ENCODE measurements around the gene RNU6-7. TPM values are rescaled to one million over a fixed set of nuclear protein-coding genes. Genes with fewer than 3 reads are reported as not detected.

Gene RNU6-7
- total RNA-seq, 3 donors from 2014 or later (not counting 1 experiment from before 2014, with no cell fraction given): not detected

- Histone ChIP-seq H3K4me3 (ENCODE audit: low read length) (no peak overlapping the region), H3K9me3 (ENCODE audit: control insufficient read depth, insufficient read depth, low read length) (no peaks in the 10 kb centered on the region), H3K27me3 (ENCODE audit: control insufficient read depth, insufficient read depth, low read length) (no peaks in the 10 kb centered on the region), H3K27ac (ENCODE audit: low read length) (no peak overlapping the region), H3K4me1 (ENCODE audit: control insufficient read depth, insufficient read depth, low read length) (peaks cover 19% of the 10 kb centered on the region), H3K36me3 (ENCODE audit: control insufficient read depth, insufficient read depth, low read length) (no peaks in the 10 kb centered on the region)
- Mint-ChIP-seq H3K4me1 (peaks cover 22 to 25% of the 10 kb centered on the region in 2 donors), H3K27ac (no peak overlapping the region), H3K36me3 (no peaks in the 10 kb centered on the region), H3K27me3 (ENCODE audit: low read depth in 2 of 2) (peaks cover 9 to 10% of the 10 kb centered on the region in 2 donors), H3K9me3 (no peaks in the 10 kb centered on the region), H3K4me3 (no peak overlapping the region)
- no peak for ATAC-seq
- no peak for DNase-seq
- TF ChIP-seq, protein P1, sequence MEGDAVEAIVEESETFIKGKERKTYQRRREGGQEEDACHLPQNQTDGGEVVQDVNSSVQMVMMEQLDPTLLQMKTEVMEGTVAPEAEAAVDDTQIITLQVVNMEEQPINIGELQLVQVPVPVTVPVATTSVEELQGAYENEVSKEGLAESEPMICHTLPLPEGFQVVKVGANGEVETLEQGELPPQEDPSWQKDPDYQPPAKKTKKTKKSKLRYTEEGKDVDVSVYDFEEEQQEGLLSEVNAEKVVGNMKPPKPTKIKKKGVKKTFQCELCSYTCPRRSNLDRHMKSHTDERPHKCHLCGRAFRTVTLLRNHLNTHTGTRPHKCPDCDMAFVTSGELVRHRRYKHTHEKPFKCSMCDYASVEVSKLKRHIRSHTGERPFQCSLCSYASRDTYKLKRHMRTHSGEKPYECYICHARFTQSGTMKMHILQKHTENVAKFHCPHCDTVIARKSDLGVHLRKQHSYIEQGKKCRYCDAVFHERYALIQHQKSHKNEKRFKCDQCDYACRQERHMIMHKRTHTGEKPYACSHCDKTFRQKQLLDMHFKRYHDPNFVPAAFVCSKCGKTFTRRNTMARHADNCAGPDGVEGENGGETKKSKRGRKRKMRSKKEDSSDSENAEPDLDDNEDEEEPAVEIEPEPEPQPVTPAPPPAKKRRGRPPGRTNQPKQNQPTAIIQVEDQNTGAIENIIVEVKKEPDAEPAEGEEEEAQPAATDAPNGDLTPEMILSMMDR (IDR thresholded peaks at IDR 0.05): no peak
- intact Hi-C loops (cut with micrococcal nuclease): no loop called here
- 80% methylated on average over 1 of the region's 1 CpG for WGBS (ENCODE audit: insufficient coverage)
Measured at GRCh38 chr14:32197919-32198318, 3.9 kb upstream of the RNU6-7 start.

- Mint-ChIP-seq H3K4me1 (peaks cover 36 to 41% of the 10 kb centered on the region in 2 donors), H3K9me3 (no peaks in the 10 kb centered on the region), H3K4me3 (peak overlapping the region; percentile 89), H3K27ac (peak overlapping the region in 1 of 2 donors; percentile 92), H3K36me3 (no peaks in the 10 kb centered on the region), H3K27me3 (ENCODE audit: low read depth in 2 of 2) (peaks cover 10 to 16% of the 10 kb centered on the region in 2 donors)
- DNase-seq: no peak
- Histone ChIP-seq H3K9me3 (ENCODE audit: control insufficient read depth, insufficient read depth, low read length) (no peaks in the 10 kb centered on the region), H3K4me3 (ENCODE audit: low read length) (peak overlapping the region; percentile 87), H3K36me3 (ENCODE audit: control insufficient read depth, insufficient read depth, low read length) (no peaks in the 10 kb centered on the region), H3K27ac (ENCODE audit: low read length) (peak overlapping the region; percentile 97), H3K27me3 (ENCODE audit: control insufficient read depth, insufficient read depth, low read length) (no peaks in the 10 kb centered on the region), H3K4me1 (ENCODE audit: control insufficient read depth, insufficient read depth, low read length) (peaks cover 25% of the 10 kb centered on the region)
- TF ChIP-seq, protein P1 (IDR thresholded peaks at IDR 0.05): no peak
- no peak for ATAC-seq
- 0% methylated on average over 7 of the region's 14 CpGs for WGBS (ENCODE audit: insufficient coverage)
- intact Hi-C loops (cut with micrococcal nuclease): loop anchor here (5.0 kb wide), 1 partner anchor 638 kb away; the partner anchor contains the start of gene NUBPL
Measured at GRCh38 chr14:32200368-32201192, 1.3 kb upstream of the RNU6-7 start.

DNA sequence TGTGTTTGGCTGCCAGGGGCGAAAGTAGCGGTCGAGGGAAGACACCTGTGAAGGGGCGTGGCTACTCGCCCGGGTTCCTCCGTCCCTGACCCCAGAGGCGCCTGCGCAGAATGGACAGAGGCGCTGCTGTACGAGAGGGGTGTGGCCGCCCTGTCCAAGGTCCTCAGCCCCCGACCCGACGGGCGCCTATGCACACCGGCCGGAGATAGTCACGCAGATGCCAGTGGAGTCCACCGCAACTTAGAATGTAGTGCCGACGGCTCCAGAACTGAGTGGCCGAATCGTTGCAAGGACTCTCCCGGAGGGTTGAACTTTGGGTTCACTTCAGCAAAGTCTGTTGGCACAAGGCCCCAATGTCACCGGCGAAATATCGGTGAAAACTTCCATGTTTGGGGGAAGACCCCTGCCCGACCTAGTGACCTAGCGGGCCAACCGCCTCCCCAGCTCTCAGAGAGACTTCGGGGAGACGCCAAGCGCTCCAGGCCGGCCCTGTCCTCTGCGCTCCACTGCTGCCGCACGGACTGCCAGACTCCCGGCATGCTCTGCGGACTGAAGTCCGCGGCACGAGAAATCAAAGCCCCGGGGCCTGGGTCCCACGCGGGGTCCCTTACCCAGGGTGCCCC is 541 bp upstream of the RNU6-7 start:
- Mint-ChIP-seq H3K4me3 (peak overlapping the region; percentile 89), H3K27ac (peak overlapping the region; percentile 89 to 92), H3K27me3 (ENCODE audit: low read depth in 2 of 2) (peaks cover 10 to 16% of the 10 kb centered on the region in 2 donors), H3K4me1 (peaks cover 36 to 41% of the 10 kb centered on the region in 2 donors), H3K9me3 (no peaks in the 10 kb centered on the region), H3K36me3 (no peaks in the 10 kb centered on the region)
- Histone ChIP-seq H3K27ac (ENCODE audit: low read length) (peak overlapping the region; percentile 97), H3K4me1 (ENCODE audit: control insufficient read depth, insufficient read depth, low read length) (peaks cover 25% of the 10 kb centered on the region), H3K27me3 (ENCODE audit: control insufficient read depth, insufficient read depth, low read length) (no peaks in the 10 kb centered on the region), H3K9me3 (ENCODE audit: control insufficient read depth, insufficient read depth, low read length) (no peaks in the 10 kb centered on the region), H3K36me3 (ENCODE audit: control insufficient read depth, insufficient read depth, low read length) (no peaks in the 10 kb centered on the region), H3K4me3 (ENCODE audit: low read length) (peak overlapping the region; percentile 87)
- TF ChIP-seq, protein P1 (IDR thresholded peaks at IDR 0.05): no peak
- ATAC-seq: peak; percentile 44 to 54 (median 53)
- intact Hi-C loops (cut with micrococcal nuclease): loop anchor here (5.0 kb wide), 1 partner anchor 639 kb away; the partner anchor contains the start of gene NUBPL
- under 1% methylated on average over 46 of the region's 46 CpGs for WGBS (ENCODE audit: insufficient coverage)
- DNase-seq: peak; percentile 39 to 84
